ENCODE measurements around the gene KCNMB1.
A peak's percentile ranks its signal among the peaks of the same experiment; 100 is the strongest.

KCNMB1 gene

GRCh38 chr5:170372971-170373370, 16.2 kb downstream of the KCNMB1 start:
- no peak for DNase-seq

GRCh38 chr5:170368586-170368985, 20.6 kb downstream of the KCNMB1 start:
- no peak for DNase-seq

- no peak for DNase-seq
Observed at GRCh38 chr5:170366276-170366675, 22.9 kb downstream of the KCNMB1 start.

- DNase-seq, result no peak
Observed at GRCh38 chr5:170365831-170366230, 23.3 kb downstream of the KCNMB1 start.

- no peak for DNase-seq
Observed at GRCh38 chr5:170365011-170365410, 24.2 kb downstream of the KCNMB1 start.

- no peak for DNase-seq
Observed at GRCh38 chr5:170363671-170364070, 25.5 kb downstream of the KCNMB1 start.

- DNase-seq, result no peak
Observed at GRCh38 chr5:170362656-170363055, 26.5 kb downstream of the KCNMB1 start.

GRCh38 chr5:170362102-170362501, 27.1 kb downstream of the KCNMB1 start:
- no peak for DNase-seq

GRCh38 chr5:170361616-170362015, 27.6 kb downstream of the KCNMB1 start:
- DNase-seq, result no peak

- DNase-seq, result no peak
Observed at GRCh38 chr5:170361116-170361515, 28.1 kb downstream of the KCNMB1 start.

- no peak for DNase-seq
Observed at GRCh38 chr5:170360709-170361108, 28.5 kb downstream of the KCNMB1 start.

GRCh38 chr5:170357955-170358444, 31.2 kb downstream of the KCNMB1 start:
- DNase-seq, result no peak

- DNase-seq, result no peak
Observed at GRCh38 chr5:170355601-170356098, 33.5 kb downstream of the KCNMB1 start.

GRCh38 chr5:170353961-170354360, 35.2 kb downstream of the KCNMB1 start:
- no peak for DNase-seq

GRCh38 chr5:170353011-170353761, 36.0 kb downstream of the KCNMB1 start:
- DNase-seq, result no peak

GRCh38 chr5:170348137-170348633, 41.0 kb downstream of the KCNMB1 start:
- DNase-seq, result no peak

GRCh38 chr5:170347022-170347567, 42.1 kb downstream of the KCNMB1 start:
- DNase-seq, result no peak

- no peak for DNase-seq
Observed at GRCh38 chr5:170345971-170346370, 43.2 kb downstream of the KCNMB1 start.

GRCh38 chr5:170343177-170343576, 46.0 kb downstream of the KCNMB1 start:
- DNase-seq, result no peak

GRCh38 chr5:170342153-170342725, 46.9 kb downstream of the KCNMB1 start:
- no peak for DNase-seq

- DNase-seq, result no peak
Observed at GRCh38 chr5:170341545-170341944, 47.6 kb downstream of the KCNMB1 start.

- DNase-seq, result no peak
Observed at GRCh38 chr5:170339780-170340167, 49.4 kb downstream of the KCNMB1 start.

GRCh38 chr5:170338933-170339779, 50.0 kb downstream of the KCNMB1 start:
- DNase-seq, result peak; percentile 73

All from activated T-cell treated with anti-CD3 and anti-CD28 coated beads, Interleukin-2, amount 50 U/mL, for 1 hour (primary cell).